Naive B cell (primary cell): ENCODE results near the gene CCPG1. TPM values are rescaled to one million over a fixed set of nuclear protein-coding genes. Genes with fewer than 3 reads are reported as not detected.

Experiments
- ATAC-seq, 2 donors: fragments of 150-1000 bp; cut with Tn5 transposase; 2 replicates each; pipeline ENCODE4 v1.10.0; 2021; ENCODE audit warnings: low read depth in 2 of 2, mild to moderate bottlenecking in 2 of 2, moderate library complexity in 2 of 2
- DNase-seq: peaks from one replicate; pipeline ENCODE4 v3.0.0; 2022
- H3K27ac Mint-ChIP-seq, 6 donors: one replicate each; pipeline ENCODE4 v1.8.0; 2020 to 2022; ENCODE audit warnings: mild to moderate bottlenecking in 6 of 6, mixed read lengths in 6 of 6, moderate library complexity in 5 of 6, inconsistent platforms in 2 of 6
- H3K27me3 Mint-ChIP-seq, 3 donors: one replicate each; pipeline ENCODE4 v1.8.0; 2021 to 2022; ENCODE audit warnings: mixed read lengths in 3 of 3, mild to moderate bottlenecking in 1 of 3
- H3K36me3 Mint-ChIP-seq, 2 donors: one replicate each; pipeline ENCODE4 v1.8.0; 2020 to 2022; ENCODE audit warnings: mixed read lengths in 2 of 2, inconsistent platforms in 1 of 2, mild to moderate bottlenecking in 1 of 2
- H3K4me1 Mint-ChIP-seq, 3 donors: one replicate each; pipeline ENCODE4 v1.8.0; 2020 to 2022; ENCODE audit warnings: mixed read lengths in 3 of 3, inconsistent platforms in 1 of 3, mild to moderate bottlenecking in 1 of 3, moderate library complexity in 1 of 3
- H3K4me3 Mint-ChIP-seq, 8 donors: one replicate each; pipeline ENCODE4 v1.8.0; 2020 to 2022; ENCODE audit warnings: mild to moderate bottlenecking in 8 of 8, mixed read lengths in 8 of 8, moderate library complexity in 8 of 8, inconsistent platforms in 2 of 8
- H3K9me3 Mint-ChIP-seq, 7 donors: one replicate each; pipeline ENCODE4 v1.8.0; 2020 to 2022; ENCODE audit warnings: mixed read lengths in 7 of 7, mild to moderate bottlenecking in 5 of 7, inconsistent platforms in 2 of 7, moderate library complexity in 1 of 7
- polyA plus RNA-seq, 6 donors: library from polyadenylated mRNA; unstranded; fragments of 300-500 nt; fragmentation: Illumina TruSeq; gene quantifications; one replicate each; pipeline ENCODE4 v1.2.3, GENCODE V29; 2021; ENCODE audit warnings: low read depth in 6 of 6

Gene CCPG1
- polyA plus RNA-seq, 6 donors from 2014 or later: 21.1 to 44.1 (median 29.9) TPM

- DNase-seq (no peak), ATAC-seq (no peak)
- no peaks in the 10 kb centered on the region for H3K27me3 Mint-ChIP-seq
- H3K36me3 Mint-ChIP-seq: peaks cover 10 to 11% of the 10 kb centered on the region in 2 donors
- peak overlapping the region in 2 of 6 donors; percentile 30 to 81 for H3K27ac Mint-ChIP-seq
- peaks cover 0 to 10% (median 3%) of the 10 kb centered on the region in 3 donors for H3K4me1 Mint-ChIP-seq
- no peak overlapping the region for H3K4me3 Mint-ChIP-seq
- no peaks in the 10 kb centered on the region for H3K9me3 Mint-ChIP-seq
These were observed 47.1 kb downstream of the CCPG1 start for GRCh38 chr15:55361048-55361447.

DNA sequence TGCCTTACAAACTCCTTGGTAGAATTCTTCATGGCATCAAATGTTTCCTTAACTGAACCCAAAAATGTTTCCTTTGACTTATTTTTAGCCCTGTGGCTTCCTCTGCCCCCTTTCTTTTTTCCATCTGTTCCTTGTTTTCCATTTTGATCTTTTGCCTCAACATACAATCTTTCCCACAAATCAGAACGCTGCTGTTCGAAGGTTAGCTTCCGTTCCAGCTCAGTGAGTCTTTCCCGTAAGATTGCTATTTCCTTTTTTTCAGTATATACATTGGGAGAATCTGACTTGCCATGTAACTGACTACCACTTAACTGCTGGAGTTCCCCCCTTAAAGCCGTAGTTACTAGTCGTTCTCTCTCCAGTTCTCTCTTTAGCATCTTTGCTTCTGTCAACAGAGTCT lies 47.9 kb downstream of the CCPG1 start:
- H3K27me3 Mint-ChIP-seq: no peaks in the 10 kb centered on the region
- ATAC-seq (no peak), DNase-seq (no peak)
- no peaks in the 10 kb centered on the region for H3K9me3 Mint-ChIP-seq
- H3K36me3 Mint-ChIP-seq: peaks cover 10 to 15% of the 10 kb centered on the region in 2 donors
- peak overlapping the region in 5 of 6 donors; percentile 30 to 95 (median 84) for H3K27ac Mint-ChIP-seq
- no peak overlapping the region for H3K4me3 Mint-ChIP-seq
- H3K4me1 Mint-ChIP-seq: peaks cover 0 to 10% (median 3%) of the 10 kb centered on the region in 3 donors

- Mint-ChIP-seq H3K27me3 (no peaks in the 10 kb centered on the region), H3K36me3 (peaks cover 10 to 17% of the 10 kb centered on the region in 2 donors), H3K4me1 (peaks cover 0 to 10% (median 3%) of the 10 kb centered on the region in 3 donors), H3K4me3 (no peak overlapping the region), H3K27ac (peak overlapping the region in 1 of 6 donors; percentile 54), H3K9me3 (no peaks in the 10 kb centered on the region)
- DNase-seq (no peak), ATAC-seq (no peak)
These were observed 49.7 kb downstream of the CCPG1 start for GRCh38 chr15:55358471-55358870.

DNA sequence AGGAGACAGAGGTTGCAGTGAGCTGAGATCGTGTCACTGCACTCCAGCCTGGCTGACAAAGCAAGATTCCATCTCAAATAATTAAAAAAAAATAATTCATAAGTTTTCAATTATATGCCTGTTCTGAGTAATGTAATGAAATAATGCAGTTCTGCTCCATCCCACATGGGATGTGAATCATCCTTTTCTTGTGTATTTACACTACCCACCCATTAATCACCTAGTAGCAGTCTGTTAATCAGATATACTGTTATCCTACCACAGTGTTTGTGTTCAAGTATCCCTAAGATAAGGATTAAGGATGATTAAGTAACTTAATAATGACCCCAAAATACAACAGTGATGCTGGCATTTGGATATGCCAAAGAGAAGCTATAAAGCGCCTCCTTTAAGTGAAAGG lies 50.4 kb downstream of the CCPG1 start:
- Mint-ChIP-seq H3K27ac (no peak overlapping the region), H3K9me3 (no peaks in the 10 kb centered on the region), H3K4me3 (no peak overlapping the region), H3K27me3 (no peaks in the 10 kb centered on the region), H3K4me1 (peaks cover 0 to 10% (median 3%) of the 10 kb centered on the region in 3 donors), H3K36me3 (peaks cover 10 to 17% of the 10 kb centered on the region in 2 donors)
- ATAC-seq (no peak), DNase-seq (no peak)

GRCh38 chr15:55356985-55357585 lies 51.1 kb downstream of the CCPG1 start:
- peaks cover 0 to 10% (median 3%) of the 10 kb centered on the region in 3 donors for H3K4me1 Mint-ChIP-seq
- peak overlapping the region in 3 of 6 donors; percentile 2 to 39 (median 23) for H3K27ac Mint-ChIP-seq
- H3K27me3 Mint-ChIP-seq: no peaks in the 10 kb centered on the region
- H3K4me3 Mint-ChIP-seq: no peak overlapping the region
- DNase-seq (no peak), ATAC-seq (no peak)
- peaks cover 10 to 17% of the 10 kb centered on the region in 2 donors for H3K36me3 Mint-ChIP-seq
- no peaks in the 10 kb centered on the region for H3K9me3 Mint-ChIP-seq

DNA sequence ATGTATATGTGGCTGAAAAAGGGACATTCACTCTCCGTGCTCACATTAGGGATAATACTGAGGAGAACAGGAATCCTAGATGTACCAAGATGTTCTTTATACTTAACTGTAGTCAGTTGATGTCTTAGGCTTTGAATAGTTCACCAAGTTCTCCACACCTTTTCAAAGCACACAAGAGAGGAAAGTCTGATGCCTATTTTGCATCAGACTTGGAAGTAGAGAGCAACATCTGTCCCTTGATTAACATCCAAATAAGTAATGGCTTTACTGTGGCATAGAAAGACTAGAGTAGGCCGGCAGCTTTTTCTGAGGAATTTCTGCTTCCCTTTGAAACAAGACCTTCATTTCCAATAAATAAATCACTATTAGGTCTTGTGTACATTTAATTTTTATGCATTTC lies 55.1 kb downstream of the CCPG1 start:
- H3K36me3 Mint-ChIP-seq: peaks cover 10 to 25% of the 10 kb centered on the region in 2 donors
- no peaks in the 10 kb centered on the region for H3K9me3 Mint-ChIP-seq
- DNase-seq: no peak
- H3K27ac Mint-ChIP-seq: no peak overlapping the region
- H3K4me1 Mint-ChIP-seq: no peaks in the 10 kb centered on the region
- ATAC-seq: no peak
- no peaks in the 10 kb centered on the region for H3K27me3 Mint-ChIP-seq
- no peak overlapping the region for H3K4me3 Mint-ChIP-seq

DNA sequence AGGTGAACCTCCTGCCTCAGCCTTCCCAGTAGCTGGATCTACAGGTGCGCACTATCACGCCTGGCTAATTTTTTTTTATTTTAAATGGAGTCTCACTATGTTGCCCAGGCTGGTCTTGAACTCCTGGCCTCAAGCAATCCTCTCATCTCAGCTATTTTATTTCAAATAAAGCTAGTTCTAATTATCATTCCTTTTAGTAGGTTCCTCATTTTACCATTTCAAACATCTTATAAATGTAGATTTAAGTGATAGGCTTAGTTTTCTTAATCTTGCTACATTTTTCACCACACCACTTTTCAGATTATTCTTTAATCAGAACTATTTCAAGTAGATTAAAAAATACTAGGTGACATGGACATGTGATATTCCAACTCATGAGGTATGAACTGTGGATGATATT lies 58.9 kb downstream of the CCPG1 start:
- Mint-ChIP-seq H3K4me3 (no peak overlapping the region), H3K4me1 (no peaks in the 10 kb centered on the region), H3K9me3 (no peaks in the 10 kb centered on the region), H3K27me3 (no peaks in the 10 kb centered on the region), H3K27ac (no peak overlapping the region), H3K36me3 (peaks cover 0 to 25% of the 10 kb centered on the region in 2 donors)
- no peak for DNase-seq
- ATAC-seq: no peak

GRCh38 chr15:55348281-55348778 lies 59.8 kb downstream of the CCPG1 start:
- Mint-ChIP-seq H3K9me3 (no peaks in the 10 kb centered on the region), H3K4me1 (no peaks in the 10 kb centered on the region), H3K27me3 (no peaks in the 10 kb centered on the region), H3K36me3 (peaks cover 0 to 31% of the 10 kb centered on the region in 2 donors), H3K27ac (peak overlapping the region in 2 of 6 donors; percentile 6 to 53), H3K4me3 (no peak overlapping the region)
- DNase-seq (no peak), ATAC-seq (no peak)

GRCh38 chr15:55344206-55344605 lies 64.0 kb downstream of the CCPG1 start:
- Mint-ChIP-seq H3K9me3 (no peaks in the 10 kb centered on the region), H3K4me1 (no peaks in the 10 kb centered on the region), H3K4me3 (no peak overlapping the region), H3K36me3 (peaks cover 0 to 34% of the 10 kb centered on the region in 2 donors), H3K27me3 (no peaks in the 10 kb centered on the region), H3K27ac (peak overlapping the region in 5 of 6 donors; percentile 29 to 90 (median 51))
- DNase-seq: no peak
- ATAC-seq: no peak

DNA sequence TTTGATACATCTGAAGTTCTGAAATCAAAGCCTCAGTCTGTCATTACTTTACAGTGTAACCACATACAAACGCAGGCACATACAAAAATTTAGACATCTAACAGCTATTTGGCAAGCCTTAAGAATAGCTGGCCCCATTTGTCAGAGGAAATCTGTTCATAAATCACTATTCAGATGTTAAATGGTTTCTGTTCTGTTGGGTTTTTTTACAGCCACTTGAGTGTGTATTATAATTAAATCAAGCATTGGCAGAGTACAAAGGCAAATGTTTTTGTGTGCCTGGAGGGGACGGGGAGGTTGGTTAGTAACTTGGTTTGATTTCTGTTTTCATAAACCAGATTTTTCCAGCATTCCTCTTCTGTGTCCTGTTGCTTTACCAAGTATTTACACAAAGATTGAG lies 65.0 kb downstream of the CCPG1 start:
- Mint-ChIP-seq H3K27ac (peak overlapping the region in 1 of 6 donors; percentile 57), H3K4me1 (no peaks in the 10 kb centered on the region), H3K4me3 (no peak overlapping the region), H3K9me3 (no peaks in the 10 kb centered on the region), H3K36me3 (peaks cover 0 to 31% of the 10 kb centered on the region in 2 donors), H3K27me3 (no peaks in the 10 kb centered on the region)
- DNase-seq: no peak
- ATAC-seq: no peak

- no peaks in the 10 kb centered on the region for H3K9me3 Mint-ChIP-seq
- H3K4me1 Mint-ChIP-seq: no peaks in the 10 kb centered on the region
- H3K36me3 Mint-ChIP-seq: peaks cover 10 to 24% of the 10 kb centered on the region in 2 donors
- no peak overlapping the region for H3K27ac Mint-ChIP-seq
- ATAC-seq (no peak), DNase-seq (no peak)
- no peaks in the 10 kb centered on the region for H3K27me3 Mint-ChIP-seq
- no peak overlapping the region for H3K4me3 Mint-ChIP-seq
These were observed 71.0 kb downstream of the CCPG1 start for GRCh38 chr15:55337160-55337559.

DNA sequence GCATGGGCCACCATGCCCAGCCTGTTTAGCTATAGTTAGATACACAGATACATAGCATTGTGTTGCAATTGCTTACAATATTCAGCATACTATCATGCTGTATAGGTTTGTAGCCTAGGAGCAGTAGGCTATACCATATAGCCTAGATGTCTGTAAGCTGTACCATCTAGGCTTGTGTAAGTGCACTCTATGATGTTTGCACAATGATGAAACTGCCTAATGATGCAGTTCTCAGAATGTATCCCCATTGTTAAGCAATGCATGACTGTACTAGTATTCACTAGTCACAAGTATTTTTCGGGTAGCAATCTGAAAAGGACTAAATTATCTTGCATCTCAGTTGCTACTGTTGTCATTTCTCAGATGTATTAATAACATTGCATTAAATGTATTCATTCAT lies 73.2 kb downstream of the CCPG1 start:
- H3K9me3 Mint-ChIP-seq: no peaks in the 10 kb centered on the region
- ATAC-seq (no peak), DNase-seq (no peak)
- no peaks in the 10 kb centered on the region for H3K27me3 Mint-ChIP-seq
- peaks cover 23 to 24% of the 10 kb centered on the region in 2 donors for H3K36me3 Mint-ChIP-seq
- H3K4me1 Mint-ChIP-seq: no peaks in the 10 kb centered on the region
- H3K4me3 Mint-ChIP-seq: no peak overlapping the region
- H3K27ac Mint-ChIP-seq: no peak overlapping the region

GRCh38 chr15:55334371-55334770 lies 73.8 kb downstream of the CCPG1 start:
- Mint-ChIP-seq H3K27me3 (no peaks in the 10 kb centered on the region), H3K4me3 (no peak overlapping the region), H3K36me3 (peaks cover 19 to 25% of the 10 kb centered on the region in 2 donors), H3K9me3 (no peaks in the 10 kb centered on the region), H3K4me1 (no peaks in the 10 kb centered on the region), H3K27ac (no peak overlapping the region)
- DNase-seq: no peak
- no peak for ATAC-seq

- no peak for DNase-seq
- no peaks in the 10 kb centered on the region for H3K9me3 Mint-ChIP-seq
- no peak overlapping the region for H3K4me3 Mint-ChIP-seq
- no peaks in the 10 kb centered on the region for H3K27me3 Mint-ChIP-seq
- H3K27ac Mint-ChIP-seq: no peak overlapping the region
- peaks cover 5 to 20% of the 10 kb centered on the region in 2 donors for H3K36me3 Mint-ChIP-seq
- no peak for ATAC-seq
- H3K4me1 Mint-ChIP-seq: peaks cover 20 to 32% (median 28%) of the 10 kb centered on the region in 3 donors
These were observed 80.8 kb downstream of the CCPG1 start for GRCh38 chr15:55327387-55327786.
